Subcutaneous adipose tissue (tissue), 4 donors: ENCODE measurements around the gene DHRS3. TPM values are rescaled to one million over a fixed set of nuclear protein-coding genes. Genes with fewer than 3 reads are reported as not detected.

Experiments
- CTCF ChIP-seq: fragments of 450-650 bp; IDR thresholded peaks from one replicate; pipeline ENCODE4 v1.5.1; 2016; ENCODE audit warnings: low read depth, mild to moderate bottlenecking, control low read depth, antibody characterized with exemption, moderate library complexity
- total RNA-seq, 4 donors: library from RNA; depleted of rRNA; stranded (reverse); fragments of >200 nt; gene quantifications; one replicate each; pipeline ENCODE4 v1.1.0, GENCODE V29; 2016

Gene DHRS3
- total RNA-seq, 4 donors from 2014 or later = 147 to 406 (median 256) TPM

- TF ChIP-seq CTCF = no peak
Measured at GRCh38 chr1:12585536-12585935, 32.5 kb downstream of the DHRS3 start.

DNA sequence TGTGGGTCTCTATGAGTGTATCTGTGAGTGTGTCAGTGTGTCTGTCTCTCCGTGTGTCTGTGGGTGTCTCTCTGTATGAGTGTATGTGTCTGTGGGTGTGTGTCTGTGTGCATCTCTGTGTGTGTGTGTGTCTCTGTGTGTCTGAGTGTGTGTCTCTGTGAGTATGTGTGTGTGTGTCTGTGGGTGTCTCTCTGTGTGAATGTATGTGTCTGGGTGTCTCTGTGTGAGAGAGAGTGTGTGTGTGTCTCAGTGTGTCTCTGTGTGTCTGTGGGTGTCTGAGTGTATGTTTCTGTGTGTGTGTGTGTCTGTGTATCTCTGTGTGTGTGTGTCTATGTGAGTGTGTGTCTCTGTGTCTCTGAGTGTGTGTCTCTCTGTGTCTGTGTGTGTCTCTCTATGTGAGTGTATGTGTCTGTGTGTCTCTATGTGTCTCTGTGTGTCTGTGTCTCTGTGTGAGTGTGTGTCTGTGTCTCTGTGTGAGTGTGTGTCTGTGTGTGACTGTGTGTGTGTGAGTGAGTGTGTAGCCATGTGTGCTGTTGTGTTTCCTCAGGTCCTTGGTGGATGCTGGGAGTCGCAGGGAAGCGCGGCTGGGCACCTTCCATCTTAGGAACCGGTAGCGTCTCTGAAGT lies 33.0 kb downstream of the DHRS3 start:
- no peak for TF ChIP-seq CTCF

DNA sequence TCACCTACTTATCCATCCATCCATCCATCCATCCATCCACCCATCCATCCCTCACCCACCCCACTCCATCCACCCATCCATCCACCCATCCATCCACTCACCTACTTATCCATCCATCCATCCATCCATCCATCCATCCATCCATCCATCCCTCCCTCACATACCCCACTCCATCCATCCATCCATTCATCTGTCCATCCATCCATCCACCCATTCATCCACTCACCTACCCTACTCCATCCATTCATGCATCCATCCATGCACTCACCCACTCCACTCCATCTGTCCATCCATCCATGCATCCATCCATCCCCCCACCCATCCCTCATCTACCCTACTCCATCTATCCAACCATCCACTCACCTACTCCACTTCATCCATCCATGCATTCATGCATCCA lies 34.5 kb downstream of the DHRS3 start:
- no peak for TF ChIP-seq CTCF

- TF ChIP-seq CTCF = no peak
Measured at GRCh38 chr1:12582649-12583048, 35.4 kb downstream of the DHRS3 start.

DNA sequence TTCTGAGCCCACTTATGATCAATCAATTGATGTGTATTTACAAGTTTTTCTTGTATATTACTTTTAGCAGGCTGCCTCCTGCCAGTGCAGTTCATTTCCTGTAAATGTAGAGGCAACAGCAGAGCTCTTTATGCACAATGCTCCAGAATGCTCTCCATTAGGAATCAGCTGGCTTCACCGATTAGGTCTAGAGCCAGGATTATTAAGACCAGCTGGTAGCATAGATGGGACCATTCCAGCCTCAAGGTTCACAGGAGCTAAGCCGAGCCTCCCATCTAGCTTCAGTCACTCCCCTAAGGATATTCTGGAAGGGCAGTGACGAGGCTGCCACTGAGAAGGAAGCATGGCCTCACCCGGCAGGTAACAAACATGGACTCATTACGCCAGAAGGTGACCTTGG lies 36.8 kb downstream of the DHRS3 start:
- TF ChIP-seq CTCF = no peak

DNA sequence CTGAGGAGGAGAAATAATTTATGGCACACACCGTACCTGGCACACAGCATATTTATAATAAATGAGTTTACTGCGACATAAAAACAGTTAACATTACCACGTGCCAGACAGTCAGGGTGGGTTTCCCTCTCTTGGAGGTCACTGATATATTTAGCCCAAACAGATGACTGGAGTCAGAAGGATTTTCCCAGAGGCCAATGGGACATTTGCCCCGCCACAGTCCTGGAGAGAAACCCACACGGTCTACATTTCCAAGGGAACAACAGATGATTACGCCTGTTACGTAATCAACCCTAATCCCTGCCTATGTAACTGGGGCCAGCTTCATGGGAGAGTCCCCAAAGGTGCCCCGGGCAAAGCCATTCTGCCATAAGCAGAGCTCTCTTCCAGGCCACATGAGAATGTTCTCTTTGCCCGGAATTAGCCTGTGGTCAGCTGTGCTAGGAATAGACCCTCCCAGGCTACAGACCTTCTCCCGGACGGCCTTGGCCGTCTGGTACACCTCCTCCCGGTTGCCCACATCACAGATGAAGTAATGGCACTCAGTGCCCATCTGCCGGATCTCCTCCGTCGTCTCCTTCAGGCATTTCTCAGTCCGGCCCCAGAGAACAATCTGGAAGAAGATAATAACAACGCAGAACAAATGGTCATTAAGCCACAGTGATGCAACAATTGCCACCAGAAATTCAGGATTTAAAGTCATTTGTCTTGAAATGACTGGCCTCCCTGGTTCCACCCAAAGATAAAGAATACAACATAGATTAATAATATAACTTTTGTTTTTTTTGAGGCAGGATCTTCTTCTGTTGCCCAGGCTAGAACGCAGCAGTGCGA lies 37.7 kb downstream of the DHRS3 start:
- TF ChIP-seq CTCF = no peak

- TF ChIP-seq CTCF = no peak
Measured at GRCh38 chr1:12578860-12579422, 39.1 kb downstream of the DHRS3 start.
